Activated T-helper 17 cell treated with anti-CD3 and anti-CD28 coated beads, Interleukin-2, amount 50 U/mL, for 72 hours (primary cell): ENCODE results near the gene FOXA1. TPM values are rescaled to one million over a fixed set of nuclear protein-coding genes. Genes with fewer than 3 reads are reported as not detected.

Experiments used
- ATAC-seq: fragments of 150-1000 bp; cut with Tn5 transposase; replicated peaks from 2 replicates; pipeline ENCODE4 v1.10.0; 2021; ENCODE audit warnings: mild to moderate bottlenecking, moderate library complexity
- H3K27ac Mint-ChIP-seq: one replicate; pipeline ENCODE4 v1.8.0; 2022; ENCODE audit warnings: mixed read lengths
- H3K27me3 Mint-ChIP-seq: one replicate; pipeline ENCODE4 v1.8.0; 2022; ENCODE audit warnings: mixed read lengths
- H3K36me3 Mint-ChIP-seq: one replicate; pipeline ENCODE4 v1.8.0; 2022; ENCODE audit warnings: low read depth, mild to moderate bottlenecking, mixed read lengths
- H3K4me1 Mint-ChIP-seq: one replicate; pipeline ENCODE4 v1.8.0; 2022; ENCODE audit warnings: mixed read lengths
- H3K4me3 Mint-ChIP-seq: one replicate; pipeline ENCODE4 v1.8.0; 2022; ENCODE audit warnings: mild to moderate bottlenecking, mixed read lengths
- H3K9me3 Mint-ChIP-seq: one replicate; pipeline ENCODE4 v1.8.0; 2022; ENCODE audit warnings: mixed read lengths
- total RNA-seq, 2 donors: library from RNA; stranded (reverse); gene quantifications; one replicate each; pipeline ENCODE4 v1.2.3, GENCODE V29; 2022

FOXA1 gene
- total RNA-seq, 2 donors from 2014 or later: 0.21 TPM; not detected in 1

GRCh38 chr14:37588667-37588955 is 6.4 kb downstream of the FOXA1 start:
- Mint-ChIP-seq H3K9me3 (peaks cover 7% of the 10 kb centered on the region), H3K36me3 (peaks cover 14% of the 10 kb centered on the region), H3K4me3 (no peak overlapping the region), H3K4me1 (no peaks in the 10 kb centered on the region), H3K27me3 (peaks cover 58% of the 10 kb centered on the region), H3K27ac (no peak overlapping the region)
- no peak for ATAC-seq

- Mint-ChIP-seq H3K36me3 (peaks cover 14% of the 10 kb centered on the region), H3K4me1 (no peaks in the 10 kb centered on the region), H3K27ac (no peak overlapping the region), H3K27me3 (peaks cover 58% of the 10 kb centered on the region), H3K9me3 (peaks cover 7% of the 10 kb centered on the region), H3K4me3 (no peak overlapping the region)
- ATAC-seq: no peak
Observed at GRCh38 chr14:37587881-37588666, 7.0 kb downstream of the FOXA1 start.

DNA sequence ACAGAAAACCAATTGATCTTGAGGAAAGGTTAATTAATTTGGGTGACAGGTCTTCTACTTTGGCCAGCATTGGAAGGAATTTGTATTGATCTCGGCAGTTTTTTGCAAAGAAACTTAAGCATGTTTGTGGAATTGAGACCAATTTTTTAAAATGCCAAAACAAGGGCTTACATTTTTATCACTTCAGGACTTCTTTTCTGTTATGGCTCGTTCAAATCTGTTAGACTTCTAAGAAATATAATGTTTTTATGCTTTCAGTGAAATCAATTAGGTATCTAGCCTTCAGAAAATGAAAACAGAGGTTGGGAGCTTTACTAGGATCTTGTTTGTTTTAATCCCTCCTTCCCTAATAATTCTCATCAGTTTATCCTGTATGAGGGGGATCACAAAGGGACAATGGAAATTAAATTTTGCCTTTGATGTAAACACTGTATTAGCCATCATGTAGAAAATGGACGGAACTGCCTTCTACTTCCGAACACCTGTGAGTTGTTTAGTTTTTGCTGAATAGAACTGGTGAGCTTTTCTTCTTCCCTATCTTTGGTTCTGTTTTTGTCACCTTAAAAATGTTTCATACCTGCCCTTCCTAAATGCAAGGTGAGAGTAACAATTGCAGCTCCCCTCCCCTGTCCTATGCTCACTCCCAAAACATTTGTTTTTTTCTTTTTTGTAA is 7.8 kb downstream of the FOXA1 start:
- Mint-ChIP-seq H3K4me3 (no peak overlapping the region), H3K27ac (no peak overlapping the region), H3K27me3 (peaks cover 55% of the 10 kb centered on the region), H3K36me3 (peaks cover 14% of the 10 kb centered on the region), H3K4me1 (no peaks in the 10 kb centered on the region), H3K9me3 (peaks cover 7% of the 10 kb centered on the region)
- ATAC-seq: no peak

- Mint-ChIP-seq H3K27ac (no peak overlapping the region), H3K9me3 (peaks cover 7% of the 10 kb centered on the region), H3K27me3 (peaks cover 55% of the 10 kb centered on the region), H3K4me1 (no peaks in the 10 kb centered on the region), H3K36me3 (peaks cover 14% of the 10 kb centered on the region), H3K4me3 (no peak overlapping the region)
- ATAC-seq: no peak
Observed at GRCh38 chr14:37586797-37587130, 8.3 kb downstream of the FOXA1 start.

GRCh38 chr14:37585971-37586796 is 8.9 kb downstream of the FOXA1 start:
- Mint-ChIP-seq H3K4me3 (no peak overlapping the region), H3K4me1 (no peaks in the 10 kb centered on the region), H3K27ac (no peak overlapping the region), H3K9me3 (peaks cover 7% of the 10 kb centered on the region), H3K27me3 (peaks cover 56% of the 10 kb centered on the region), H3K36me3 (peaks cover 11% of the 10 kb centered on the region)
- ATAC-seq: no peak

GRCh38 chr14:37585101-37585511 is 9.9 kb downstream of the FOXA1 start:
- Mint-ChIP-seq H3K4me1 (no peaks in the 10 kb centered on the region), H3K27ac (no peak overlapping the region), H3K9me3 (peaks cover 7% of the 10 kb centered on the region), H3K27me3 (peaks cover 46% of the 10 kb centered on the region), H3K4me3 (no peak overlapping the region), H3K36me3 (peaks cover 5% of the 10 kb centered on the region)
- no peak for ATAC-seq

DNA sequence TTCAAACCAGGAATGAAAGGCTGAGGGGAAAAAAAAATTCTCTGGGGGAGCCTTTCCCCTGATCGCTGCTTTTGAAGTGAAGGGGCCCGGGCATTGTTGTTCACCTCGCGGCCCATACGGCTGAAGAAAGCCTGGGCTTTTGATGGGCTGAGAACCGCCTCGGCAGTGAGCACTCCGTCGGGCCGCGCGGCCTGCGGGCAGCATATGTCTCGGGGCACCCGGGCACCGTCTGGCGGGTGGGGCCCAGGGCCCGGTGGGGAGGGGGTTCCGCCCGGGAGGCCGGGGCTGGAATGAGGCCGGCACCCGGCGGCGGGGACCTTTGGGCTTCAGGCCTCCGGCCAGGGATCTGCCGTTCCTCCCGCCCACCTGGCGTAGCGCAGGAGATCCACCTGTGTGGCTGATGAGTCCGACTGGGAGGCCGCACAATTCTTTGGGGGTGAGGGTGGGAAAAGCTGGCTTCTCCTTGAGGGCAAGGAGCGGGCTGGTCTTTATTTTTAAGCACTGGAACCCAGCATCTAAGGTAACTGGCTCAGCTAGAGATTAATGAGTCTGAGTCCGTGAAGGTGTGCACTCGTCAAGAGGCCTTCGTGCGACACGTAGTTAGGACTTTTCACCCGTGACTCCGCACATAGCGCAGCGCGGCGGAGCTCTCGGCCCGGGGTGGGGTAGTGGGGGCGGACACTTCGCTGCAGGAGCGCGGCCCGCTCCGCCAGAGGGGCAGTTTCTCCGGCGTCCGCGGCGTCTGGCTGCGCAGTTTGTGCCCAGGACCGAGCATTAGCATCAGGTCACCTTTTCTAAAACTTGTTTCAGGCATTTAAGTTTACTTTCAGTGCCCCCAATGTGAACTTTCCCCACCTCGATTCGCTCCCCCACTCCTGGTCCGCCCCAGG is 10.6 kb downstream of the FOXA1 start:
- H3K9me3 Mint-ChIP-seq: peaks cover 7% of the 10 kb centered on the region
- H3K36me3 Mint-ChIP-seq: peaks cover 5% of the 10 kb centered on the region
- H3K4me3 Mint-ChIP-seq: no peak overlapping the region
- H3K4me1 Mint-ChIP-seq: no peaks in the 10 kb centered on the region
- no peak overlapping the region for H3K27ac Mint-ChIP-seq
- no peak for ATAC-seq
- H3K27me3 Mint-ChIP-seq: peaks cover 43% of the 10 kb centered on the region

DNA sequence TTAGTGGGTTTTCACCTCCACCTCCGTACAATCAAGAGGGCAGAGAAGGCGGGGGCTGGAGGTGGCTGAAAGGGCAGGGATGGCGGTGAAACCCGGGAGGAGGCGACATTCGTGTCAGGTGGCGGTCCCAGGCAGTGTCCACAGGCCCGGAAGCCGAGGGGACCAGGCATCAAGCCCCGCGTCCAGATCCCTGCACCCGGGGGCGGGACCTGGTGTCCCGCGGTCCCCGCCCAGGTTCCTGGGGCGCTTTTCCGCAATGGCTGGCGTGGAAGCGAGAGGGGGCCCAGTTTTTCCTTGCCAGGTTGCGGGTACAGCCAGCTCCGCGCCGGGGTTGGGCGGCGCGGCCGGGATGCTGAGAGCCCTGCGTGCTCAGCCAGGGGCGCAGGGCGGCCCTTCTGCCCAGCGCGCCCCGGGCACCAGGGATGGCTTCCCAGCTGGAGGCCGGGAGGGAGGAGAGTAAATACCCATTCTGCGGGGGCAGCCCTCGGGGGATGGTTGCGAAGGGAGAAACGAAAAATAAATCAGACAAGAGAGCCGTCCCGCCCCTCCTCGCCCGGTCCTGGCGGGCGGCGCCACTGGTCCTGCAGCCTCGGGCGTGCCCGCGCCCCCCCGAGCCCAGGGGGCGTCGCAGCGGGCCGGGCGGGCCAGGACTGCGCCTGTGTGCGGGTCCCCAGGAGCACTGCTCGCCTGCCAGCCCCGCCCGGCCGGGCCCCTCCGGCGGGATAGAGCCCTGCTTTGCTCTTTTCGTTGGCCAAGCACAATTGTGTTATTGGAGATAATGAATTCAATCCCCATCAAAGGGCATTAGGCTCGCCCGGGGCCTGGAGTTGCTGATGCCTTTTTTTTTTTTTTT is 11.5 kb downstream of the FOXA1 start:
- no peak overlapping the region for H3K4me3 Mint-ChIP-seq

DNA sequence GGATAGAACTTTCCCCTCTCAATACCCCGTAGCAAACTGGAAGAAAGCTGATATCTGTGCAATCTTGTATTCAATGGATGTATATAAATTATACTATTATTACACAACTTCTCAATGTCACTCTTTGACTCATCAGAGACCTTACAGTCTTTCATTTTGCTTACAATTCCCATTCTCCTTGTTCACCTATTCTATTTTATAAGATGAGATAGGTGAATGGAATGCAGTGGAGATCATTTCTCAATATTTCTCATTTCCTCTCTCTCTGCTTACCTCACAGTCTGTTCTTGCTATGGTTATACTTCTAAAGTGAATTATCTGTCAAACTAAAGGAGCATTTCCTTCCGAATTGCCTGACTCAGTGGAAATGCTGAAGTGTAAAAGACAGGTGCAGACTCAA is 14.9 kb downstream of the FOXA1 start:
- Mint-ChIP-seq H3K27me3 (peaks cover 11% of the 10 kb centered on the region), H3K9me3 (no peaks in the 10 kb centered on the region), H3K36me3 (no peaks in the 10 kb centered on the region), H3K27ac (no peak overlapping the region), H3K4me1 (no peaks in the 10 kb centered on the region), H3K4me3 (no peak overlapping the region)
- no peak for ATAC-seq

More for the DNA sequence above, 11.5 kb downstream of the FOXA1 start:
- no peaks in the 10 kb centered on the region for H3K4me1 Mint-ChIP-seq
- H3K27me3 Mint-ChIP-seq: peaks cover 34% of the 10 kb centered on the region
- H3K9me3 Mint-ChIP-seq: no peaks in the 10 kb centered on the region
- no peak for ATAC-seq
- H3K27ac Mint-ChIP-seq: no peak overlapping the region
- H3K36me3 Mint-ChIP-seq: peaks cover 5% of the 10 kb centered on the region

- no peaks in the 10 kb centered on the region for H3K4me1 Mint-ChIP-seq
- H3K9me3 Mint-ChIP-seq: no peaks in the 10 kb centered on the region
- peaks cover 11% of the 10 kb centered on the region for H3K27me3 Mint-ChIP-seq
- no peak overlapping the region for H3K27ac Mint-ChIP-seq
- no peak for ATAC-seq
- H3K4me3 Mint-ChIP-seq: no peak overlapping the region
- H3K36me3 Mint-ChIP-seq: no peaks in the 10 kb centered on the region
Observed at GRCh38 chr14:37579274-37579673, 15.8 kb downstream of the FOXA1 start.

DNA sequence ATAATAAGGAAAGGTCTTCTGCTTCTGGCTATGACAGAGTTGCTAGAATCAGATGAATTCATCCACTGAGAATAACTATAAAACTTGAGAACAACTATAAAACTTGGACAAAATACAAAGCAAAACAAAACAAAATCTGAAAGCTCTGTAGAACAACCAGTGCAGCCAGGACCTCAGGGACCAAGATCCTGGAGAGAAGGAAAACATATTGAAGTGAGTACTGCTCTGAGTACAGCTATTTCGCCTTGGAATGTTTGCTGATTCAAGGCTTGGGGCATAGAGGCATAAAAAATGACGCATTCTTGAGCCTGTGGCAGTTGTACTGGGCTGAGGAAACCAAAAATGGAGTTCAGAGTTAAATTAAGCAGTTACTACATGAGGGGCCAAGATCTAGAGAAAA is 21.7 kb downstream of the FOXA1 start:
- Mint-ChIP-seq H3K27me3 (peaks cover 6% of the 10 kb centered on the region), H3K4me3 (no peak overlapping the region), H3K4me1 (no peaks in the 10 kb centered on the region), H3K36me3 (no peaks in the 10 kb centered on the region), H3K27ac (no peak overlapping the region), H3K9me3 (no peaks in the 10 kb centered on the region)
- ATAC-seq: no peak

DNA sequence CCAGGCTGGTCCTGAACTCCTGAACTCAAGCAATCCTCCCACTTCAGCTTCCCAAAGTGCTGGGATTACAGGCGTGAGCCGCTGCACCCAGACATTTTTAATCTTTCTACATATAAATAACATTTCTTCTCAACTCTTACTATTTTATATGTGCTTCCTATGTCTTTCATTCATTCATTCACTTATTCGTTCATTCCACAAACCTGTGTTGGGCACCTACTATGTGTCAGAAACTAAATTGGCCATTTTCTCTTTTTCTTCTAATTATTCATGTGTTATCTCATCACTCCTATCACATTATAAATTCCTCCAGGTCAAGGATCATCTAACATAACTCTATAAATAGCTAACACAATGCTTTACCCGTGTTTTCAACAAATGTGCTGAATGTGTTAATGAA is 23.7 kb downstream of the FOXA1 start:
- H3K9me3 Mint-ChIP-seq: no peaks in the 10 kb centered on the region
- H3K27ac Mint-ChIP-seq: no peak overlapping the region
- no peak overlapping the region for H3K4me3 Mint-ChIP-seq
- no peaks in the 10 kb centered on the region for H3K4me1 Mint-ChIP-seq
- no peaks in the 10 kb centered on the region for H3K36me3 Mint-ChIP-seq
- ATAC-seq: no peak
- H3K27me3 Mint-ChIP-seq: peaks cover 6% of the 10 kb centered on the region

GRCh38 chr14:37569729-37570128 is 25.3 kb downstream of the FOXA1 start:
- no peak overlapping the region for H3K4me3 Mint-ChIP-seq
- no peaks in the 10 kb centered on the region for H3K36me3 Mint-ChIP-seq
- no peak for ATAC-seq
- no peaks in the 10 kb centered on the region for H3K4me1 Mint-ChIP-seq
- H3K9me3 Mint-ChIP-seq: no peaks in the 10 kb centered on the region
- no peak overlapping the region for H3K27ac Mint-ChIP-seq
- H3K27me3 Mint-ChIP-seq: peaks cover 6% of the 10 kb centered on the region
